Muscle of arm (tissue), 12 donors: ENCODE results near the gene TWNK. TPM values are rescaled to one million over a fixed set of nuclear protein-coding genes. Genes with fewer than 3 reads are reported as not detected.
A peak's percentile ranks its signal among the peaks of the same experiment; 100 is the strongest.

Experiments used
- DNase-seq: peaks from one replicate; pipeline ENCODE4 v3.0.0-alpha.2; 2013
- polyA plus RNA-seq, 12 donors: library from polyadenylated mRNA; unstranded; fragments of 120-200 nt; gene quantifications; one replicate each; pipeline ENCODE4 v1.2.1, GENCODE V29; 2013; ENCODE audit not compliant: insufficient read length in 12 of 12

Gene TWNK
- polyA plus RNA-seq, 12 donors, result 5.7 to 11.2 (median 9.7) TPM; not detected in 1

DNA sequence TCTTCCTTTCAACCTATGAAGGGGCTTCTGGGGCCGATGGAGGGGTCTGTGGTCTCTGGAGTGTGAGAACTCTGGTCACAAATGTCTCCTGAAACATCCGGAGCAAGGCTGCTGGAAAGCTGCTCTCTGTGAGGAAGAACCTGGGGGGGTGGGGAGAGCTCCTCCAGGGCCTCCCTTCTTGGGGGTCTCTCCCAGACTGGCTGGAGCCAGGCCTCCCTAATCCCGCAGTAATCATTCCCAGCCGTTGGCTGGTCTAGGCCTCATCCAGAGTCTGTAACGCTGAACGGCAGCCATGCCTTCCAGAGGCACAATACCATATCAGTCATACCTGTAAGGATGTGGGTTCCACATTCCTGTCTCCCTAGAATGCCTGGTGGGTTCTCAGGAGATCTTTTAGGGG lies 7.8 kb downstream of the TWNK start:
- no peak for DNase-seq

DNA sequence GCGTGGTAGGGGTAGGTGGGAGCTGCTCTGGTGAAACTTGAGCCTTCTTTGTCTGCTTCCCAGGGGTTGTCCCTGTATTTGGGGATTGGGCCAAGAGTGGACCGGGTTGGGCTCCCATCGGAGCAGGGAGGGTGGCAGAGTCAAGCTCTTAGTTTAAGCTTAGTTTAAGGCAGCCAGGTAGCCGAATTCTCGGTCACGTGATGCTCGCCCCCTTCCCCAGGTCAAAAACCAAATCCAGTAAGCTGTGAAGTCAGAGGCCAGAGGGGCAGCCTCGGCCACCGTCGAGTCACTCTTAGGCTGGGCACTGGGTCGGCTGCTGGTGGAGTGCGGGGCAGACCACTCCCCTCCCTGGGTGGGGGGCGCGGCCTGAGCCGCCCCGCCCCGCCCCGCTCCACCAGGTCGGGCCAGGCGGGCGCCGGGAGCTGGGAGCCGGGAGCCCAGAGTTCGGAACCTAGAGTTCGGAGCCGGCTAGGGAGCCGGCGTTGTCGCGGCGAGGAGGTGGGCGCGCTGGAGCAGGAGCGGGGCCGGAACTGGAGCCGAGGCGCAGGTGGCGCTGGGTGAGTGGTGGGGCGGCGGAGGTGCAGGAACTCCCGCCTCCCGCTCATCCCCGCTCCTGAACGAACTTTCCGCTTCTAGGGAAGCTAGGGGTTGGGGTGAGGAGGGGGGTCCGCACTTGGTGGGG lies 9.5 kb downstream of the TWNK start:
- DNase-seq, result no peak

DNA sequence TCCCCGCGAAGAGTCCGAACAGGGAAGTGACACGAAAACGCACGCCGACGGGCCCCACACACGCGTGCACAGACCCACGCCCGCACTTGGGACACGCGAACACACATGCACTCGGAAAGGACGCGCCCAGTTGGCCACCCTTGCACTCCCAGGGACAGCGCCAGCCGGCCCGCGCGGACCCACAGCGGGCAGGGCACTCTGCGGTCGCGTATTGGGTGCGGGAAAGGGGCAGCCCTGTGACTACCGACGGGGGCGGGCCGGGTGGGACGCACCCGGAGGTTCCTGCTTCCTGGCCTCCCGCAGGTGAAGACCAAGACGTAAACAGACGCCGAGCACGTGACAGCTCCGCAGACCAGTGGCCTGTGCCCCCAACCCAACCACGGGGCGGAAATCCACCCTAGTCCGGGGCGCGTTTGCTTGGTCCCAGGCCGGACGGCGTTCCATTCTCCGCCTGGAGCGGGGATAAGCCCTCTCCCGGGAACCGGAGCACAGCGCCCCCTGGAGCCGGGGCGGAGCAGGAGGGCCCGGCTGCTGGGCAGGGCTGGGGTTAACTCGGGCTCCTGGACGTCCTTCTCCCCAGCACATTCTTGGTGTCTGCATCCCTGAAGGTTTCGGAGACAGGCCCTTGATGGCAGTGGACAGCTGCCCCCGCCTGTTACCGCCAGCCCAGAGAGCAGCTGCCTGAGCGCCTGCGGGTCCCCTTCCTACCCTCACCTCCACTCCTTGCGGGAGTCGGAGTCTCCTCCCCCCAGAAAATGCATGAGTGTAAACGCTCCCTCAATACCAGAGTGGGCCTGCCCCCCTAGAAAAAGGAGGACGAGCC lies 10.2 kb downstream of the TWNK start:
- peak; percentile 41 for DNase-seq

DNA sequence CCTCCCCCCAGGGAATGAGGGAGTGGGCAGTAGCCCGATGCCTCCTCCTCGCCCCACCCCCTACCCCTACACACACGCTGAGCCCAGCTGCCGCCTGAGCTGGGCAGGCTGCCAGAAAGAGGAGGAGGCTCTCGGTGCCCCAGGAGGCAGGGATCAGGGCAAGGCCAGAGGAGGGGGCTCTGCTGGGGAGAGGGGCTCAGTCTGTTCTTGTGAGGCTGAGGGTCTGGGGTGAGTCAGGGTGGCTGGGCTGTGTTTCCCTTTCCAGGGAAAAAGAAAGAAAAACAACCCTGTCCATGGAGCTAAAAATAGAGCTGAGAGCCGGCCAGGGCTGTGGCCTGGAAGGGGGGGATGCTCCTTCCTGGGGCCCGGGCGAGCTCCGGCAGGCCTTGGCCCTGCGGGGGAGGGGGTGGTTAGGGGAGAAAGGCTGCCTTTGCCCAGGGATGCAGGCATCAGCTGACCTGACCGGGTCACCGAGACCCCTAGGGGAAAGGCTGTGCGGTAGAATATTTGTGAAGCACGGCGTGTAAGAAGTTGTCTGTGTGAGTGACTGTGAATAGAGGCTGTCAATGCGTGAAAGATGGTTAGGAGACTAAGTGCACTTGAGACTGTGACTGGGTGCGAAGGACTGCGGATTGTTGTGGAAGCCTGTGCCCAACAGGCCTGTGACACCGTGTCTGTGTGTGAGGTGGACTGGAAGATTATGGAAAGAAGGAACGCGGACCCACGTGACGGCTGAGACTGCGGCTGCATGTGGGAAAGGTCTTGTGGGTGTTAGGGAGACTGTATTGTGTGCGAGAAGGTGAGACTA lies 11.0 kb downstream of the TWNK start:
- DNase-seq, result peak; percentile 90

DNA sequence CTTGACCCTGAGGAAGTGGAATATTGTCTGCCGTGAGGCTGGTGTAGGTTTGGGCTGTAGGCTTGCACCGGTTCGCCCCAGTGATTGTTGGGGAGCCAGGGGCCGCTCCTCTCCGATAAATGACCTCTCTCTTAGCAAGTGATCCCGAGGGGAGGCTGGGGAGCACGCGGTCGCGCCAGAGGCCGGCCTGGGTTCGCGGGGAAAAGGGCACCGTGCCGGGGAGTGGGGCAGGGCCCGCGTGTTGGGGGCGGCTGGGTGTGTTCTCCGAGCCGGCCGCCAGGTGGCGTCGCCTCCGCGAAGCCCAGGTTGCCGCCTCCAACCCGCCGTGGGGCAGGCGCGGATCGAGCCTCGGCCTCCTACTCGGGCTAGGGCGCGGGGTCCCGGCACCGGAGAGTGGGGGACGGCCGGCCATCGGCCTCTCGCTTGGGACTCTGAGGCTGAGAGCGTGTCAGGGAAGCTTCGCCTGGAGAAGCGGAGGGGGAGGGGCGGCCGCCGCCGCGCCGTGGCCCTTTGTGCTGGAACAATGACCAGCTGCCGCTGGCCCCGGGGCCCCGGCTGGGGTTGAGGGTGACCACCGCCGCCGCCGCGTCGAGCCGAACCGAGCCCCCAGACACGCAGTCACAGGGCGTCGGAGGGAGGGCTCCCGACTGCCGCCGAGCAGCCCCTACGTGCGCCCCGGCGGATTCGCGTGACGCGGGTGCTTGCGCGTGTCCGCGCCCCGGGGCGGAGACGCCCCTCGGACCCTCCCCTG lies 11.8 kb downstream of the TWNK start:
- peak; percentile 84 for DNase-seq

DNA sequence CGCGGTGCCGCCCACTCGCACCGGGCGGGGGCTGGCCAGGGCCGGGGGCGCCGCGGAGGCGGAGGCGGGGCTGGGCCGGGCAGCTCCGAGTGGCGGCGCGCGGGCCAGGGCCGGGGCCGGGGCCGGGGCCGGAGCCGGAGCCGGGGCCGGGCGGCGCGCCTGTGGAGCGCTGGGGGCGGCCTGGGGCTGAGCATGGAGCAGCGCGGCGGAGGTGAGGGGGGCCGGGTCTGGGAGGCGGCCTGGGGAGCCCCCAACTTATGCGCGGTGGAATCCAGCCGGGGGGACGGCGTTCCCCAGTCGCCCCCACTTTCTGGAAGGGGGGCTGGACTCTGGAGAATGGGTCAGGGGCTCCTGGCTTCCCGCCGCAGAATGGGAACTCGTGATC lies 12.4 kb downstream of the TWNK start, which contains the start of gene LZTS2:
Gene LZTS2, plus strand, starts transcription at position 67 of the 385 bp plus-strand sequence. CDS start 2,731 bp downstream, outside the sequence.
- DNase-seq, result no peak

DNA sequence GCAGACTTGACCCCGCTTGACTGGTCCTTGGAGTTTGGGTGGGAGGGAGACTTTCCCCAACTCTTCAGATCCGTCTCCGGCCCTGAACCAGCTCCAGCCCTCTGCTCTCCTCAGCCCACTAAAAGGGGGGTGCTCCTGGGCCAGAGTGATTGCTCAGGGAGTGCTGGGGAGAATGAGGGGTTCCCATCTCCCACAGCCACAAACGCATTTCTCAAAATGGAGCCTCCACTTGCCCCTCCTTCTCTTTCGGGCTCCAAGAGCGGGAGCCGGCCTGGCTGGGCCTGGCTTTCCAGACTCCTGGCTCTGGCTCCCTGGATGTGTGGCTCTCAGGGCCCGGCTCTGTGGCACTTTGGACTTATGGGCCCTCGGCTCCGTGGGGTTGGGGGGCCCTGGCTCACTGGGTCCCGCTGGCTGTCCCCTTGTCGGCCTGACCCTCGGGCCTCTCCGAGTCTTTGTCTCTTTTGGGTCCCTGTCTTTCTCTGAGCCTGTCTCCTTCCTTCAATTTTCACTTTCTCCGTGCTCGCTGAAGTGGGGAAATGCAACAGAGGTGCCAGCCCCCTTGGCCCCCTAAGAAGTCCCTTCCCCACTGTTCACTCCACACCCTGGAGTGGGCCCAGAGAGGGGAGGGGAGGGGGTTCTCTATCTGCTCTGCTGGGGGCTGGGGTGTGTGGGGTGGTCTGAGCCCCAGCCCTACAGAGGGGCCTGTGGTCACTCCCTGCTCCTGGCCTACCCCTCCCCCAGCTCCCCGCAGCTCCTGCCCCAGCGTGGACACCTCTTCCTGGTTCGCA lies 13.0 kb downstream of the TWNK start:
- peak; percentile 56 for DNase-seq

DNA sequence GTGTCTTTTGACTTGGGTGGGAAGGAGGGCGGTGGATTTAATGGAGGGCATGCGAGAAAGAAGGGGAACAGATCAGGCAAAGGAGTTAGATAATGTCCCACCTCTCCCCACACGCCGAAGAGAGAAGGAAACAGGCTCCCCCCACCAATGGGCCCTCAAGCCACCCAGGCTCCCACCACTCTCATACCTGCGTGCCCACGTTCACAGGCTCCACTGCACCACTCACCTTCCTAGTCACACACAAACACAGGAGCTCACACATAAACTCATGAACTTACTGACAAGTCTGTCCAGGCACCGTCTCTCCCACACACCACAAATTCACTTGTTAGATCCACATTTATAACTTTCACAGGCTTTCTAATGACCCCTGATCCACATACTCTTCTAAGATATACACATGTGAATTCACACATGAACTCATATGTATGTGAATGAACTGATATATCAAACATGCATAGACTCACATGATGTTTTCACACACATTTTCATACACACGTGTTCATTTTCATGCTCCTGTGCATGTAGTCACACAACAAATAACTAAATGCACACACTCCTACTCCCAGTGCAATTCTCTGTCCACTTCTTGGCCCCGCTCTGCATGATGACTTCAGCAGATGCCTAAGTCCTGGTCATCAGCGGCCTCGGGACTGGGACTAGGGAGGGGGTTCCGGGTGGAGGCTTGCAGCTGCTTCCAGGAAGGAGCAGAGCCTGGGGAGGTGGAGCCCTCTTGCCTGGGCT lies 13.7 kb downstream of the TWNK start:
- DNase-seq, result peak; percentile 92

DNA sequence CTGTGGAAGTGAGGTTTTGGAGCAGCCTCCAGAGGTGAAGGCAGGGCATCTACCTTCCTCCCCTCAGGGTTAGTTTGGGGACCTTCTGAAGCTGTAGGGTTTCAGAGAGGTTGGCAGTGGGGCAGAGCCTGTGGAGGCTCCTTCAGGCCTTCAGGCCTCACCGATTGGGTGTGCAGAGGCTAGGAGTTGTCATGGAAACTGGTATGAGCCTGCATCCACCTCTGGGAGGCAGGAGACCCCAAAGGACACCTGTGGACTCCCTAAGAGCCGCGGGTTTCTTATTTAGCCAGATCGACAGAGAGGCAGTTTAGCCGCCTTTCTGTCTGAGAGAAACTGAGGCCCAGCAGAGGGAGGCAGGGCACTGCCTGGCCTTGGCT lies 14.3 kb downstream of the TWNK start:
- DNase-seq, result no peak

DNA sequence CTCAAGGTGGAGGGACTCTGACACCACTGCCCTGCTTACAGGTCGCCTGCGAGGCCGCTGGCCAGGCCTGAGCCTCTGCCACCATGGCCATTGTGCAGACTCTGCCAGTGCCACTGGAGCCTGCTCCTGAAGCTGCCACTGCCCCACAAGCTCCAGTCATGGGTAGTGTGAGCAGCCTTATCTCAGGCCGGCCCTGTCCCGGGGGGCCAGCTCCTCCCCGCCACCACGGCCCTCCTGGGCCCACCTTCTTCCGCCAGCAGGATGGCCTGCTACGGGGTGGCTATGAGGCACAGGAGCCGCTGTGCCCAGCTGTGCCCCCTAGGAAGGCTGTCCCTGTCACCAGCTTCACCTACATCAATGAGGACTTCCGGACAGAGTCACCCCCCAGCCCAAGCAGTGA lies 15.1 kb downstream of the TWNK start:
- no peak for DNase-seq

DNA sequence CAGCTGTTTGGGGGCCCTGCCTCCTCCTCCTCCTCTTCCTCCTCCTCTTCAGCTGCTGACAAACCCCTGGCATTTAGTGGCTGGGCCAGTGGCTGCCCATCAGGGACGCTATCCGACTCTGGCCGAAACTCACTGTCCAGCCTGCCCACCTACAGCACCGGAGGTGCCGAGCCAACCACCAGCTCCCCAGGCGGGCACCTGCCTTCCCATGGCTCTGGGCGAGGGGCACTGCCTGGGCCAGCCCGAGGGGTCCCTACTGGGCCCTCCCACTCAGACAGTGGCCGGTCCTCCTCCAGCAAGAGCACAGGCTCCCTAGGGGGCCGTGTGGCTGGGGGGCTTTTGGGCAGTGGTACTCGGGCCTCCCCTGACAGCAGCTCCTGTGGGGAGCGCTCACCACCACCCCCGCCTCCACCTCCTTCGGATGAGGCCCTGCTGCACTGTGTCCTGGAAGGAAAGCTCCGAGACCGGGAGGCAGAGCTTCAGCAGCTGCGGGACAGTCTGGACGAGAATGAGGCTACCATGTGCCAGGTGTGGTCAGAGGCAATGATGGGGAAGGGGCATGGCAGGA lies 16.4 kb downstream of the TWNK start:
- DNase-seq, result no peak

DNA sequence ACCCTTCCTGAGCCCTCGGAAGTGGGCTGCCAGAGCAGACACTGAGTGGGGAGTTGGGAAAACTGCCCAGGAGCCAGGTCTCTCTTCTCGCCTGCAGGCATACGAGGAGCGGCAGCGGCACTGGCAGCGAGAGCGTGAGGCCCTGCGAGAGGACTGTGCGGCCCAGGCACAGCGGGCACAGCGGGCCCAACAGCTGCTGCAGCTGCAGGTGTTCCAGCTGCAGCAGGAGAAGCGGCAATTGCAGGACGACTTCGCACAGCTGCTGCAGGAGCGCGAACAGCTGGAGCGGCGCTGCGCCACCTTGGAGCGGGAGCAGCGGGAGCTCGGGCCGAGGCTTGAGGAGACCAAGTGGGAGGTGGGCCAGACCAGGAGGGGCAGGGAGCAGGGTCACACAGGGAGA lies 18.0 kb downstream of the TWNK start:
- no peak for DNase-seq

DNA sequence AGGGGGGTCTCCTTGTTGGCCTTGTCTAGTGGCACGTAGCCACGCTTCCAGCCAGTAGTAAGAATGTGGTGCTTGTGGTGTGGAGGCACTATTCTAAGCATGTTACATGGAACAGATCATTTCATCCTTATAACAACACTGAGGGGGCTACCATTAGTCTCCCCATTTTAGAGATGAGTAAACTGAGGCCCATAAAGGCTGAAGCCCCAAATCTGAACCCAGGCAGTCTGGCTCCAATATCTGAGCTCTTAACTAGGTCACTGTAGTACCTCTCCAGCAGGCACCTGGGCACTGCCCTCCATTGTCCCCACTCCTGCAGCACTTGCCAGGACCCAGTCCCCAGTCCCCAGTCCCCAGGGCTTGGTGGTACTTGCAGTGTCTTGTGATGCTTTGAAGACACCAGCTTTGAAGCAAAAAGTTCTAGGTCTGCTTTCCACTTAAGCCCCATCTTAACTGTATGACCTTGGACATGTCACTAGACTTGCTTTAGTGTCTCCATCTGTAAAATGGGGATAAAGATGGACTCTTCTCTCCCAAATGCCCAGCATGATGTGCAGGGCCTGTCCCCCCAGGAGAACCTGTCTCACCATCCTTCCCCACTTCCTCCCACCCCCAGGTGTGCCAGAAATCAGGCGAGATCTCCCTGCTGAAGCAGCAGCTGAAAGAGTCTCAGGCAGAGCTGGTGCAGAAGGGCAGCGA lies 18.7 kb downstream of the TWNK start:
- no peak for DNase-seq

DNA sequence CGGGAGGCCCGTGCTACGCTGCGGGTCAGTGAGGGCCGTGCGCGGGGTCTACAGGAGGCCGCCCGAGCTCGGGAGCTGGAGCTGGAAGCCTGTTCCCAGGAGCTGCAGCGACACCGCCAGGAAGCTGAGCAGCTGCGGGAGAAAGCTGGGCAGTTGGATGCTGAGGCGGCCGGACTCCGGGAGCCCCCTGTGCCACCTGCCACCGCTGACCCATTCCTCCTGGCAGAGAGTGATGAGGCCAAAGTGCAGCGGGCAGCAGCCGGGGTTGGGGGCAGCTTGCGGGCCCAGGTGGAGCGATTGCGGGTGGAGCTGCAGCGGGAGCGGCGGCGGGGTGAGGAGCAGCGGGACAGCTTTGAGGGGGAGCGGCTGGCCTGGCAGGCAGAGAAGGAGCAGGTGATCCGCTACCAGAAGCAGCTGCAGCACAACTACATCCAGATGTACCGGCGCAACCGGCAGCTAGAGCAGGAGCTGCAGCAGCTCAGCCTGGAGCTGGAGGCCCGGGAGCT lies 19.3 kb downstream of the TWNK start:
- DNase-seq, result peak; percentile 65

DNA sequence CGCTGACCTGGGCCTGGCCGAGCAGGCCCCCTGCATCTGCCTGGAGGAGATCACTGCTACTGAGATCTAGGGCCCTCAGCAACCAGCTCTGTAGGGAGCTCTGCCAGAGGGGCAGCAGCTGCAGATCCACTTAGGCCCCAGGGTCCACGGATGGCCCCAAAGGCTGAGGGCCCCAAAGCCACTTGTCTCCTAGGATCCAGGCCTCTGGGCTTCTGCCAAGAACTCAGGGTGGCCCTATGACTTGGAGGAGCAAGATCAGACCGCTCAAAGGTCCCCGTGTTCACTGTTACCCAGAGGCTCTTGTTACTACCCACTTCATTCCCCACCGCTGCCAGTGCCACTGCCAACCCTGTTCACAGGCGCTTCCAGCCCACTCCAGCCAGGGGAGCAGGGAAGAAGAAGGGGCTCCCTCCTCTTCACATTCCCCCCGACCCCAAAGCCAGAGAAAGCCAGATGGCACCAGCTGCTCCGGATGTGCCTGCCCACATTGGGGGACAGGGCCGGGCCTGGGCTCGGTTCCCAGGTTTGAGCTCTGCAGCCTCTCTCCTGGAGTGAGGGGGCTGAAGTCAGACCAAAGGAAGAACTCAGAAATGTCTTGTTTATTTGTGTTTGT lies 19.9 kb downstream of the TWNK start:
- DNase-seq, result no peak

DNA sequence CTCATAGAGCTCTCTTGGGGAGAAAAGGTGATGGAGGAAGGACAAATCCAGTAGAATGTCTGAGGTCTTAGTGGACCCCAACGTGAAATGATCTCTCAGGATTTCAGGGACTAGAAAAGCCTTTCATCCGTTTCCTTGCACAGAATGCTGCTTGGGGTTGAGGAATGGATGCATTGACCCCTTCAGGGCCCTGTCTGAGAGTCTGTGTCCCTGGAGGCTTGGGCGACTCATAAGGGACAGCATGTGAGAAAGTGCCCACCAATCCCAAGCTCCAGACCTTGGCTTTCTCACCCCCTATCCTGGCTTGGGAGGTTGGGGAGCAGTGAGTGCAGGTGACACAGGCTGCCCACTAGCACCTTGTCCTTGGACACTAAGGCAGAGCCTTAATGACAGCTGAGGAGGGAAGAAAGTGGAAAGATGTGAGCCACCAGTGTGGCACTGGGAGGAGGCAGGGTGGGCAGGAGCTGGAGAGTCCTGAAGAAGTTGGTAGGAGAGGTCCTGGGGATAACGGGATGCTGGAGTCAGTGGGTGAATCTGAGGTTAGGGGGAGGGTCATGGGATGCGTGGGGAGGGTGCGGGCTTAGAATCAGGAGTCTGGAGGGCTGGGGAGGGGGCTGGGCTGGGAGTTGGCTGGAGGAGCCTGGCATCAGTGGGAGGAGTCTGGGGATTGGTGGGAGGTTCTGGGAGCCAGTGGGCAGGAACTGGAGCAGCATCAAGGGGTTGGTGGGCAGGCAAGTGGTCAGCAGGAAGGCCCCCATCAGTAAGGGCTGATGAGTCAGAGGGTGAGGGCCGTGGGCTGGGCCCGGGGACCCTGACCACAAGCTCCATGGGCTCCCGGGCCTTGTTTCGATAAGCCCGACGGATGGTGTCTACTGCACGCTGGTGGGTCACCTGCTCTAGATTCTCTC lies 20.8 kb downstream of the TWNK start:
- no peak for DNase-seq

DNA sequence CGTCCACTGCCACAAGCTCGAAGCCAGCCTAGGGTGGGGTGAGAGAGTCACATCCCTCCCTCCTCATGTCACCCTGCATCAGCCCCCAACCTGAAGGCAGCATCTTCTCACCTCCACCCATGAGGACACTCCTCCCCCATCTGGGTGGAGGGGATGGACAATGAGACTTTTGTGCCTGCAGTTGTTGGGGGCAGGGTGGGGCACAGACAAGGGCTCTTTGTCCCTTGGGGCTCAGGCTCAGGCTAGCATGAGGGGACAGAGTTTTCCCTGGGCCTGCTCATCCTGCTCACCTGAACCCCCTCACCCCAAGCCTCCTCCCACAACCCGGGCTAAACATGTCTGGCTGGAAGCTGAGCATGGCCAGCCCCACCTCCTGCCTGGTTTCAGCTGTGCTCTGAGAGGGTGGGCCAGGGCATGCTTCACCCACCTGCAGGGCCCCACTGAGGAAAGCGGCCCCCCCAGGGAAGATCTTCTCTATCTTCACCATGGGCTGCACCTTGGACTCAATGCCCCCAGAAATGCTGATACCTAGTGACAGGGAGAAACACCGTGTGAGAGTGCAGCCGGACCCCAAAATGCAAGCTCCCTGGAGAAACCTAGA lies 21.6 kb downstream of the TWNK start:
- no peak for DNase-seq
